Dermis blood vessel endothelial cell (primary cell): Measurements from ENCODE around the gene NOS3. TPM values are rescaled to one million over a fixed set of nuclear protein-coding genes. Genes with fewer than 3 reads are reported as not detected.
"Not testable (repeated sequence)": the region's sequence is repeated elsewhere in the genome, so short reads cannot be mapped to it uniquely, and the experiment has no call there.

Experiments used
- DNase-seq: peaks from one replicate; pipeline ENCODE4 v3.0.0; 2010
- total RNA-seq: library from RNA; depleted of rRNA; stranded (reverse); fragments of >200 nt; gene quantifications from 2 replicates; pipeline ENCODE4 v1.2.3, GENCODE V29; 2014

NOS3 gene
- total RNA-seq, 1 donor from 2014 or later = 33.4 TPM

- DNase-seq = no peak
Observed at GRCh38 chr7:151039850-151040548, 49.2 kb downstream of the NOS3 start.

GRCh38 chr7:151040616-151041375 lies 50.0 kb downstream of the NOS3 start:
- no peak for DNase-seq

- not testable (repeated sequence) for DNase-seq
Observed at GRCh38 chr7:151043449-151043848, 52.6 kb downstream of the NOS3 start.

- no peak for DNase-seq
Observed at GRCh38 chr7:151043959-151044358, 53.1 kb downstream of the NOS3 start.

GRCh38 chr7:151045262-151045661 lies 54.4 kb downstream of the NOS3 start:
- no peak for DNase-seq

- no peak for DNase-seq
Observed at GRCh38 chr7:151045967-151046366, 55.1 kb downstream of the NOS3 start.

- peak; percentile 20 for DNase-seq
Observed at GRCh38 chr7:151046603-151047573, 56.1 kb downstream of the NOS3 start.

GRCh38 chr7:151047976-151048815 lies 57.4 kb downstream of the NOS3 start, which contains the start of gene ASIC3:
Gene ASIC3, plus strand, starts transcription at chr7:151048531. Its CDS starts 355 bp downstream, at chr7:151048886.
- DNase-seq = no peak

GRCh38 chr7:151048911-151049463 lies 58.2 kb downstream of the NOS3 start:
- no peak for DNase-seq

- peak; percentile 86 for DNase-seq
Observed at GRCh38 chr7:151051108-151051507, 60.3 kb downstream of the NOS3 start.

- DNase-seq = no peak
Observed at GRCh38 chr7:151053096-151053495, 62.3 kb downstream of the NOS3 start.

GRCh38 chr7:151053751-151054150 lies 62.9 kb downstream of the NOS3 start:
- no peak for DNase-seq

GRCh38 chr7:151056283-151056665 lies 65.5 kb downstream of the NOS3 start:
- no peak for DNase-seq

- DNase-seq = no peak
Observed at GRCh38 chr7:151056666-151057505, 66.1 kb downstream of the NOS3 start.

- DNase-seq = no peak
Observed at GRCh38 chr7:151057506-151057988, 66.7 kb downstream of the NOS3 start, which contains the start of gene CDK5. Gene CDK5, minus strand, starts transcription at chr7:151057897. Its CDS starts 49 bp downstream, at chr7:151057848.

- peak; percentile 100 for DNase-seq
Observed at GRCh38 chr7:151057989-151058780, 67.4 kb downstream of the NOS3 start.

GRCh38 chr7:151058781-151059366 lies 68.1 kb downstream of the NOS3 start:
- peak; percentile 37 for DNase-seq

GRCh38 chr7:151059367-151060112 lies 68.7 kb downstream of the NOS3 start, which contains the start of gene SLC4A2:
Gene SLC4A2, plus strand, starts transcription at chr7:151059589. Its CDS starts 2,399 bp downstream, at chr7:151061988.
- DNase-seq = peak; percentile 84
